Measurements from ENCODE around the gene CRYL1. TPM values are rescaled to one million over a fixed set of nuclear protein-coding genes. Genes with fewer than 3 reads are reported as not detected.
A peak's percentile ranks its signal among the peaks of the same experiment; 100 is the strongest.

CRYL1 gene
- total and polyA plus RNA-seq, 2 of the 8 experiments (the other 6 are each of a cell fraction or from before 2014, with no cell fraction given): 1.9 to 6.4 TPM

DNA sequence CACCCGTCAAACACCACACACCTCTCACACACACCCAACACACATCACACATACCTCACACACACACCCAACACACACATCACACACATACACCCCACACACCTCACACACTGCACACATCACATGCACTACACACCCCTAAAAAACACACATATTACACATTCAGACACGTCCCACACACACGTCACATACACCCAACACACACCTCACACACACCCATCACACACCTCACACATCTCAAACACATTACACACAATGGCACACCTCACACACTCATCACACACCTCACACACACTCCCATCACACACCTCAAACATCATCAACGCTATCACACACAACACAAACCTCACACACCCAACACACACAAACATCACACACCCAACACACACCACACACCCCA is 133.1 kb downstream of the CRYL1 start:
- Histone ChIP-seq H4K91ac (replicated peaks; ENCODE audit: insufficient read length, low read length) (peak overlapping the region; percentile 76), H2AFZ (ENCODE audit: low read length) (no peak overlapping the region), H4K5ac (ENCODE audit: insufficient read length, low read depth, low read length) (no peak overlapping the region), H3K56ac (replicated peaks; ENCODE audit: insufficient read length, low read depth, low read length) (peak overlapping the region; percentile 96), H2AK5ac (ENCODE audit: low read depth, low read length) (peak overlapping the region; percentile 61), H3K23ac (ENCODE audit: insufficient read length) (no peak overlapping the region), H2BK20ac (ENCODE audit: low read length) (no peak overlapping the region), H3K18ac (ENCODE audit: extremely low read depth, low read length) (no peak overlapping the region), H2BK15ac (ENCODE audit: low read length) (peak overlapping the region; percentile 93; the same call in 1 of the 2 replicates), H4K20me1 (replicated peaks in 1 of 2; ENCODE audit: control insufficient read depth in 1 of 2, insufficient read depth in 2 of 2, low read length in 2 of 2) (peaks cover 0 to 22% of the 10 kb centered on the region in 2 experiments), H3K79me2 (ENCODE audit: control insufficient read depth in 1 of 2, insufficient read depth in 2 of 2, low read length in 2 of 2) (no peaks in the 10 kb centered on the region), H3K36me3 (ENCODE audit: control insufficient read depth in 2 of 4, insufficient read depth in 4 of 4, low read length in 3 of 4) (no peaks in the 10 kb centered on the region; a peak in 1 of 8 replicates), H3K9ac (replicated peaks in 1 of 4; ENCODE audit: extremely low read depth in 1 of 4, low read depth in 3 of 4, low read length in 3 of 4) (no peak overlapping the region), H3K4me2 (ENCODE audit: insufficient read depth in 1 of 2, low read depth in 2 of 2, low read length in 2 of 2) (no peak overlapping the region), H3K27me3 (replicated peaks in 1 of 4; ENCODE audit: control insufficient read depth in 3 of 4, extremely low read depth in 1 of 4, insufficient read depth in 3 of 4, low read length in 3 of 4) (no peaks in the 10 kb centered on the region), H3K4ac (replicated peaks; ENCODE audit: insufficient read length, low read depth, low read length) (peak overlapping the region; percentile 80), H2BK5ac (ENCODE audit: low read depth, low read length) (0 out of 2 replicates have a peak overlapping the region, but pooled peaks have one; percentile 6), H4K8ac (ENCODE audit: extremely low read depth, insufficient read depth, low read length) (no peak overlapping the region), H3K27ac (ENCODE audit: low read depth, low read length) (no peak overlapping the region), H3K4me3 (ENCODE audit: extremely low read depth in 1 of 4, insufficient read depth in 2 of 4, low read depth in 3 of 4, low read length in 4 of 4) (no peak overlapping the region), H2BK120ac (replicated peaks; ENCODE audit: low read depth, low read length) (no peak overlapping the region), H2BK12ac (ENCODE audit: low read depth, low read length) (peak overlapping the region; percentile 52; the same call in 1 of the 2 replicates), H3K9me3 (ENCODE audit: insufficient read depth in 2 of 2, low read depth in 1 of 2, low read length in 1 of 2) (no peaks in the 10 kb centered on the region; a peak in 1 of 4 replicates), H3K14ac (ENCODE audit: insufficient read length) (no peak overlapping the region), H3K79me1 (ENCODE audit: low read depth, low read length) (no peaks in the 10 kb centered on the region), H3K23me2 (ENCODE audit: low read depth, low read length) (peaks cover 26% of the 10 kb centered on the region), H3K4me1 (replicated peaks in 1 of 4; ENCODE audit: control insufficient read depth in 3 of 4, insufficient read depth in 4 of 4, low read length in 3 of 4) (peaks cover 0 to 3% (median 0%) of the 10 kb centered on the region in 4 experiments; a peak in 1 of 7 replicates)
- CTCF ChIA-PET (ENCODE audit: partially characterized antibody): no interaction called here
- POLR2A ChIA-PET (ENCODE audit: partially characterized antibody): no interaction called here
- 94 to 100% methylated on average over 3 to 4 of the region's 4 CpGs for WGBS, 2 experiments (ENCODE audit: extremely low coverage in 1 of 2, insufficient coverage in 1 of 2, insufficient read length in 1 of 2, insufficient replicate concordance in 2 of 2, low coverage in 1 of 2, low lambda C conversion rate in 2 of 2, missing lambda C conversion rate in 1 of 2)
- peak; percentile 58 for FAIRE-seq
- no peak for DNase-seq (ENCODE audit: low read depth in 1 of 2, low spot score in 2 of 2)
- no peak for TF ChIP-seq PHF8 (conservative IDR thresholded peaks at IDR 0.05; ENCODE audit: low read depth, low read length)
- no peak for TF ChIP-seq TAF1 (IDR thresholded peaks at IDR 0.05; ENCODE audit: low read depth, low read length)
- no peak for TF ChIP-seq GTF2F1 (IDR thresholded peaks at IDR 0.05; ENCODE audit: borderline replicate concordance, low read depth, low read length)
- no peak for TF ChIP-seq EZH2 (IDR thresholded peaks at IDR 0.05; ENCODE audit: low read depth, low read length, severe bottlenecking)
- no peak for TF ChIP-seq TAF7 (optimal IDR thresholded peaks at IDR 0.05; ENCODE audit: borderline replicate concordance, low read depth, low read length)
- TF ChIP-seq RBBP5 (IDR thresholded peaks at IDR 0.05; ENCODE audit: borderline replicate concordance, low read depth, low read length): no peak
- no peak for TF ChIP-seq BRCA1 (IDR thresholded peaks at IDR 0.05; ENCODE audit: low read depth, low read length)
- TF ChIP-seq JUND (IDR thresholded peaks at IDR 0.05; ENCODE audit: low read length): no peak
- TF ChIP-seq SAP30 (IDR thresholded peaks at IDR 0.05; ENCODE audit: insufficient read depth, insufficient replicate concordance, low read length): no peak
- no peak for TF ChIP-seq POLR2AphosphoS5 (IDR thresholded peaks at IDR 0.05; ENCODE audit: low read depth, low read length)
- TF ChIP-seq, protein P1, sequence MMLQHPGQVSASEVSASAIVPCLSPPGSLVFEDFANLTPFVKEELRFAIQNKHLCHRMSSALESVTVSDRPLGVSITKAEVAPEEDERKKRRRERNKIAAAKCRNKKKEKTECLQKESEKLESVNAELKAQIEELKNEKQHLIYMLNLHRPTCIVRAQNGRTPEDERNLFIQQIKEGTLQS (IDR thresholded peaks at IDR 0.05; ENCODE audit: insufficient read depth, low read depth, low read length): no peak
- TF ChIP-seq, protein P2, sequence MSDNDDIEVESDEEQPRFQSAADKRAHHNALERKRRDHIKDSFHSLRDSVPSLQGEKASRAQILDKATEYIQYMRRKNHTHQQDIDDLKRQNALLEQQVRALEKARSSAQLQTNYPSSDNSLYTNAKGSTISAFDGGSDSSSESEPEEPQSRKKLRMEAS (IDR thresholded peaks at IDR 0.05): no peak
- no peak for TF ChIP-seq SIX5 (IDR thresholded peaks at IDR 0.05; ENCODE audit: low read depth, low read length)
- TF ChIP-seq POLR2A (IDR thresholded peaks at IDR 0.05; ENCODE audit: control extremely low read depth in 1 of 2, low read depth in 2 of 2, low read length in 2 of 2): no peak
